GM23338 (cell line): ENCODE results near the gene LEFTY1. TPM values are rescaled to one million over a fixed set of nuclear protein-coding genes. Genes with fewer than 3 reads are reported as not detected.

Experiments
- ATAC-seq: fragments of 200-7000 bp; cut with Tn5 transposase; 3 replicates; pipeline ENCODE4 v1.9.1; 2020
- DNase-seq: peaks from one replicate; pipeline ENCODE4 v3.0.0-alpha.2; 2015; ENCODE audit warnings: low spot score
- H2AFZ ChIP-seq: fragments of 200-600 bp; sonication (generic); 2 replicates; pipeline ENCODE4 v1.8.0; 2016; ENCODE audit warnings: antibody characterized with exemption, mild to moderate bottlenecking, moderate library complexity
- H3F3A ChIP-seq: fragments of 200-600 bp; sonication (generic); replicated peaks from 2 replicates; pipeline ENCODE4 v1.8.0; 2017; ENCODE audit warnings: antibody characterized with exemption, mixed run types, low read depth
- H3K27ac ChIP-seq: fragments of 200-600 bp; sonication (generic); 2 replicates; pipeline ENCODE4 v1.6.1; 2016; ENCODE audit warnings: low read depth
- H3K27me3 ChIP-seq: fragments of 200-600 bp; sonication (generic); 2 replicates; pipeline ENCODE4 v1.8.0; 2016; ENCODE audit warnings: mild to moderate bottlenecking, mixed run types, moderate library complexity; ENCODE audit not compliant: insufficient read depth
- H3K36me3 ChIP-seq: fragments of 200-600 bp; sonication (generic); 2 replicates; pipeline ENCODE4 v1.8.0; 2016; ENCODE audit warnings: mild to moderate bottlenecking; ENCODE audit not compliant: insufficient read depth
- H3K4me1 ChIP-seq: fragments of 200-600 bp; sonication (generic); 2 replicates; pipeline ENCODE4 v1.8.0; 2016; ENCODE audit warnings: mild to moderate bottlenecking, moderate library complexity; ENCODE audit not compliant: insufficient read depth
- H3K4me2 ChIP-seq: fragments of 200-600 bp; sonication (generic); 2 replicates; pipeline ENCODE4 v1.7.1; 2017; ENCODE audit warnings: mixed run types
- H3K4me3 ChIP-seq: fragments of 200-600 bp; sonication (generic); 2 replicates; pipeline ENCODE4 v1.6.1; 2016; ENCODE audit warnings: mixed run types
- H3K79me2 ChIP-seq: fragments of 200-600 bp; sonication (generic); replicated peaks from 2 replicates; pipeline ENCODE4 v1.8.0; 2017; ENCODE audit warnings: mild to moderate bottlenecking; ENCODE audit not compliant: insufficient read depth
- H3K9me2 ChIP-seq: fragments of 200-600 bp; sonication (generic); 2 replicates; pipeline ENCODE4 v1.8.0; 2017; ENCODE audit not compliant: insufficient read depth
- H4K20me1 ChIP-seq: fragments of 200-600 bp; sonication (generic); replicated peaks from 2 replicates; pipeline ENCODE4 v1.8.0; 2017; ENCODE audit warnings: mild to moderate bottlenecking; ENCODE audit not compliant: insufficient read depth
- H3K27ac Mint-ChIP-seq: 2 replicates; pipeline ENCODE4 v1.8.0; 2020; ENCODE audit warnings: inconsistent platforms, mild to moderate bottlenecking, moderate library complexity, mixed read lengths
- H3K27me3 Mint-ChIP-seq: 3 replicates; pipeline ENCODE4 v1.8.0; 2022; ENCODE audit warnings: low read depth, mild to moderate bottlenecking, moderate library complexity, mixed read lengths, inconsistent platforms; ENCODE audit not compliant: insufficient read depth, poor library complexity
- H3K36me3 Mint-ChIP-seq: 3 replicates; pipeline ENCODE4 v1.8.0; 2021; ENCODE audit warnings: low read depth, mild to moderate bottlenecking, inconsistent platforms, moderate library complexity, mixed read lengths
- H3K4me1 Mint-ChIP-seq: 3 replicates; pipeline ENCODE4 v1.8.0; 2020; ENCODE audit warnings: mild to moderate bottlenecking, inconsistent platforms, mixed read lengths
- H3K4me3 Mint-ChIP-seq: 3 replicates; pipeline ENCODE4 v1.8.0; 2021; ENCODE audit warnings: moderate library complexity, mild to moderate bottlenecking, inconsistent platforms, mixed read lengths
- H3K9me3 Mint-ChIP-seq: 3 replicates; pipeline ENCODE4 v1.8.0; 2020; ENCODE audit warnings: moderate library complexity, mild to moderate bottlenecking, inconsistent platforms, mixed read lengths
- CREB1 ChIP-seq: fragments of 250-450 bp; sonication (Bioruptor Pico); IDR thresholded peaks from 2 replicates; pipeline ENCODE4 v1.5.0; 2020; ENCODE audit warnings: low read depth, mild to moderate bottlenecking, moderate library complexity
- CTCF ChIP-seq, 2 experiments: fragments of 200-600 bp in 1 of 2; sonication (generic) in 1 of 2; conservative IDR thresholded peaks; 2 replicates each; pipeline versions ENCODE4 v1.5.1 to v1.6.1; 2016 to 2017; ENCODE audit warnings: antibody characterized with exemption in 2 of 2, low read depth in 2 of 2, mild to moderate bottlenecking in 2 of 2, moderate library complexity in 1 of 2
- ETS1 ChIP-seq: IDR thresholded peaks from 2 replicates; pipeline ENCODE4 v1.6.1; 2016; ENCODE audit warnings: antibody characterized with exemption
- EZH2 ChIP-seq: fragments of 200-600 bp; sonication (generic); IDR thresholded peaks from one replicate; pipeline ENCODE4 v1.8.0; 2017; ENCODE audit warnings: antibody characterized with exemption, mild to moderate bottlenecking, low read depth; ENCODE audit not compliant: unreplicated experiment
- EZH2phosphoT487 ChIP-seq: fragments of 200-600 bp; sonication (generic); IDR thresholded peaks from one replicate; pipeline ENCODE4 v1.8.1; 2018; ENCODE audit warnings: antibody characterized with exemption; ENCODE audit not compliant: unreplicated experiment
- JUNB ChIP-seq: IDR thresholded peaks from one replicate; pipeline ENCODE4 v1.6.1; 2016; ENCODE audit warnings: antibody characterized with exemption; ENCODE audit not compliant: unreplicated experiment
- NANOG ChIP-seq: IDR thresholded peaks from 2 replicates; pipeline ENCODE4 v1.6.1; 2016; ENCODE audit warnings: antibody characterized with exemption, borderline replicate concordance
- ZNF114 ChIP-seq: fragments of 250-450 bp; sonication (Bioruptor Pico); IDR thresholded peaks from 2 replicates; pipeline ENCODE4 v1.5.0; 2020; ENCODE audit warnings: mild to moderate bottlenecking, moderate library complexity
- ZNF331 ChIP-seq: fragments of 250-450 bp; sonication (Bioruptor Pico); IDR thresholded peaks from 2 replicates; pipeline ENCODE4 v1.5.0; 2020; ENCODE audit warnings: low read depth, mild to moderate bottlenecking, moderate library complexity
- ZNF462 ChIP-seq: fragments of 250-450 bp; sonication (Bioruptor Pico); IDR thresholded peaks from 2 replicates; pipeline ENCODE4 v1.5.0; 2020; ENCODE audit warnings: mild to moderate bottlenecking, moderate library complexity
- polyA plus RNA-seq: library from polyadenylated mRNA; unstranded; fragments of >200 nt; fragmentation: Nextera tagmentation; extraction: Ambion mirVana; gene quantifications from 2 replicates; pipeline ENCODE4 v1.2.1, GENCODE V29; 2016
- total RNA-seq: library from RNA; depleted of rRNA; stranded (reverse); fragments of >200 nt; shearing (Covaris generic); gene quantifications from 2 replicates; pipeline ENCODE4 v1.2.3, GENCODE V29; 2014

The LEFTY1 gene
- total and polyA plus RNA-seq, 2 experiments from 2014 or later: 27.5 to 65.4 TPM

- no peaks in the 10 kb centered on the region for H3K79me2 ChIP-seq
- Mint-ChIP-seq H3K27me3 (peaks cover 13% of the 10 kb centered on the region), H3K27ac (no peak overlapping the region), H3K9me3 (no peaks in the 10 kb centered on the region; the same call in 2 of the 3 replicates), H3K4me3 (no peak overlapping the region), H3K36me3 (no peaks in the 10 kb centered on the region; the same call in 2 of the 3 replicates), H3K4me1 (peaks cover 29% of the 10 kb centered on the region)
- H3K4me3 ChIP-seq: no peak overlapping the region
- peak overlapping the region; percentile 65 for H3K4me2 ChIP-seq
- H3K4me1 ChIP-seq: peaks cover 11% of the 10 kb centered on the region
- no peaks in the 10 kb centered on the region for H3K27me3 ChIP-seq
- ATAC-seq (peak; percentile 93), DNase-seq (peak; percentile 88)
- H3K36me3 ChIP-seq: no peaks in the 10 kb centered on the region
- 0 out of 2 replicates have a peak overlapping the region, but pooled peaks have one; percentile 55 for H3K27ac ChIP-seq
- no peaks in the 10 kb centered on the region for H4K20me1 ChIP-seq
- H3F3A ChIP-seq: no peaks in the 10 kb centered on the region
- TF ChIP-seq CTCF (conservative IDR thresholded peaks at IDR 0.05; ENCODE audit: low read depth in 2 of 2) (peak; percentile 81 to 89), CREB1 (no peak), ETS1 (no peak), EZH2 (no peak)
- peak overlapping the region; percentile 85 for H2AFZ ChIP-seq
- no peaks in the 10 kb centered on the region for H3K9me2 ChIP-seq
Measured at GRCh38 chr1:225911191-225912130, 22.5 kb upstream of the LEFTY1 start.

- H3K79me2 ChIP-seq: no peaks in the 10 kb centered on the region
- H3K27me3 Mint-ChIP-seq: peaks cover 16% of the 10 kb centered on the region
- no peaks in the 10 kb centered on the region; the same call in 2 of the 3 replicates for H3K9me3 Mint-ChIP-seq
- no peaks in the 10 kb centered on the region for H3K27me3 ChIP-seq
- H2AFZ ChIP-seq: no peak overlapping the region
- H3K27ac ChIP-seq: no peak overlapping the region
- TF ChIP-seq ZNF462 (CRISPR knock-in tag): no peak
- TF ChIP-seq ZNF331 (CRISPR knock-in tag): no peak
- TF ChIP-seq NANOG: no peak
- no peak for TF ChIP-seq ZNF114 (CRISPR knock-in tag)
- no peak for TF ChIP-seq EZH2phosphoT487
- no peak for TF ChIP-seq JUNB
- peaks cover 24% of the 10 kb centered on the region for H3K4me1 Mint-ChIP-seq
- no peaks in the 10 kb centered on the region for H4K20me1 ChIP-seq
- no peaks in the 10 kb centered on the region for H3F3A ChIP-seq
- no peaks in the 10 kb centered on the region for H3K36me3 ChIP-seq
- no peaks in the 10 kb centered on the region for H3K9me2 ChIP-seq
- no peak for ATAC-seq
- H3K4me3 ChIP-seq: no peak overlapping the region
- H3K4me1 ChIP-seq: peaks cover 11% of the 10 kb centered on the region
- no peak for DNase-seq
- no peak overlapping the region for H3K4me2 ChIP-seq
- no peaks in the 10 kb centered on the region; the same call in 2 of the 3 replicates for H3K36me3 Mint-ChIP-seq
- H3K27ac Mint-ChIP-seq: no peak overlapping the region
- H3K4me3 Mint-ChIP-seq: no peak overlapping the region
Measured at GRCh38 chr1:225909477-225909876, 20.5 kb upstream of the LEFTY1 start.
